K562 (cell line): ENCODE data around the gene EOLA1. TPM values are rescaled to one million over a fixed set of nuclear protein-coding genes. Genes with fewer than 3 reads are reported as not detected.
A peak's percentile ranks its signal among the peaks of the same experiment; 100 is the strongest.

Experiments used
- FOXK1 ChIP-seq: sonication (generic); formaldehyde crosslinking; IDR thresholded peaks from 2 replicates; pipeline ENCODE4 v1.8.0; 2022; ENCODE audit warnings: missing genetic modification reagents, mild to moderate bottlenecking, borderline replicate concordance
- GTF2A2 ChIP-seq: IDR thresholded peaks from 2 replicates; pipeline ENCODE4 v1.6.1; 2016; ENCODE audit warnings: mild to moderate bottlenecking, missing genetic modification characterization, missing compliant biosample characterization
- HMBOX1 ChIP-seq: sonication (generic); IDR thresholded peaks from 2 replicates; pipeline ENCODE4 v1.6.1; 2016
- KAT7 ChIP-seq: sonication (generic); formaldehyde crosslinking; IDR thresholded peaks from 2 replicates; pipeline ENCODE4 v1.8.0; 2022; ENCODE audit warnings: missing genetic modification reagents, mild to moderate bottlenecking, borderline replicate concordance
- NELFE ChIP-seq: IDR thresholded peaks from 2 replicates; pipeline ENCODE4 v1.6.1; 2011; ENCODE audit warnings: mild to moderate bottlenecking; ENCODE audit not compliant: insufficient read depth, insufficient read length
- RAD21 ChIP-seq, 2 experiments: fragments of 250-450 bp in 1 of 2; fragments of 450-650 bp in 1 of 2; sonication (Bioruptor Pico) in 1 of 2; formaldehyde crosslinking in 1 of 2; IDR thresholded peaks in 1 of 2; conservative IDR thresholded peaks in 1 of 2; 2 replicates each; pipeline versions ENCODE4 v1.4.0 to v1.8.0; 2020 to 2022; ENCODE audit warnings: mild to moderate bottlenecking in 2 of 2, moderate library complexity in 1 of 2
- SMARCC2 ChIP-seq: fragments of 450-650 bp; IDR thresholded peaks from 2 replicates; pipeline ENCODE4 v1.6.1; 2017; ENCODE audit warnings: antibody characterized with exemption, moderate library complexity, mild to moderate bottlenecking, low read depth
- SMC3 ChIP-seq: conservative IDR thresholded peaks from 2 replicates; pipeline ENCODE4 v1.6.1; 2011; ENCODE audit warnings: low read depth, low read length, improper control_type of control experiment; ENCODE audit not compliant: insufficient read depth
- SPI1 ChIP-seq: IDR thresholded peaks from 2 replicates; pipeline ENCODE4 v1.6.1; 2011; ENCODE audit warnings: low read depth, low read length, control low read depth, borderline replicate concordance
- SREBF2 ChIP-seq: sonication (generic); formaldehyde crosslinking; IDR thresholded peaks from 2 replicates; pipeline ENCODE4 v1.4.0; 2020; ENCODE audit warnings: mild to moderate bottlenecking, missing genetic modification reagents
- YY1 ChIP-seq, 3 experiments: IDR thresholded peaks; 2 replicates each; pipeline ENCODE4 v1.6.1; 2011; ENCODE audit warnings: low read length in 2 of 3, mild to moderate bottlenecking in 2 of 3, moderate library complexity in 2 of 3, borderline replicate concordance in 1 of 3, control low read depth in 1 of 3, low read depth in 1 of 3; ENCODE audit not compliant: insufficient read depth in 3 of 3, insufficient replicate concordance in 2 of 3, control insufficient read depth in 1 of 3, insufficient read length in 1 of 3; ENCODE audit errors: extremely low read depth in 1 of 3
- ZNF780A ChIP-seq: fragments of 250-450 bp; sonication (Bioruptor Pico); IDR thresholded peaks from 2 replicates; pipeline ENCODE4 v1.5.0; 2021; ENCODE audit warnings: mild to moderate bottlenecking
- polyA plus RNA-seq, 8 experiments: library from polyadenylated mRNA; depleted of rRNA in 4 of 8; stranded (reverse) in 5 of 8; unstranded in 3 of 8; fragments of >200 nt; fragmentation: Nextera tagmentation in 2 of 8; fragmentation: Illumina TruSeq in 1 of 8; extraction: Ambion mirVana in 2 of 8; extraction: Trizol in 1 of 8; gene quantifications; 2 replicates each; pipeline versions ENCODE4 v1.2.1 to v1.2.3, GENCODE V29; 2011 to 2014; ENCODE audit warnings: inconsistent platforms in 1 of 8, missing spikeins in 1 of 8
- total RNA-seq, 7 experiments: library from RNA; depleted of rRNA in 6 of 7; stranded (reverse); fragments of >200 nt in 6 of 7; fragmentation: Illumina TruSeq in 2 of 7; extraction: Trizol in 2 of 7; gene quantifications; 2 replicates each; pipeline versions ENCODE4 v1.2.1 to v1.2.3, GENCODE V29; 2011 to 2021; ENCODE audit warnings: low replicate concordance in 1 of 7
- TF ChIP-seq, protein P1 (sequence below), 3 experiments: IDR thresholded peaks in 2 of 3; conservative IDR thresholded peaks in 1 of 3; 2 replicates each; pipeline ENCODE4 v1.5.1; 2011 to 2012; ENCODE audit warnings: low read length in 3 of 3, mild to moderate bottlenecking in 3 of 3, control low read depth in 2 of 3, improper control_type of control experiment in 1 of 3, inconsistent platforms in 1 of 3, low read depth in 1 of 3, mixed read lengths in 1 of 3, moderate library complexity in 1 of 3; ENCODE audit not compliant: insufficient read depth in 2 of 3
- TF ChIP-seq, protein P2 (sequence below): fragments of 450-650 bp; formaldehyde crosslinking; IDR thresholded peaks from 2 replicates; pipeline ENCODE4 v1.4.0; 2022; ENCODE audit warnings: missing genetic modification characterization

Gene EOLA1
- total and polyA plus RNA-seq, 9 of the 15 experiments (the other 6 are each of a cell fraction or from before 2014, with no cell fraction given): 6.3 to 32.9 (median 18.2) TPM

- TF ChIP-seq HMBOX1 (no peak), YY1 (IDR thresholded peaks at IDR 0.05; ENCODE audit: borderline replicate concordance in 1 of 3, control insufficient read depth in 1 of 3, extremely low read depth in 1 of 3, insufficient read depth in 3 of 3, insufficient read length in 1 of 3, insufficient replicate concordance in 2 of 3, low read depth in 1 of 3, low read length in 2 of 3) (no peak), FOXK1 (CRISPR knock-in tag) (no peak), SREBF2 (CRISPR knock-in tag) (no peak), SPI1 (0 out of 2 replicates have a peak, but pooled peaks have one; percentile 15), NELFE (no peak), SMC3 (0 out of 2 replicates have a peak, but pooled peaks have one; percentile 5), RAD21 (CRISPR knock-in tag; conservative IDR thresholded peaks at IDR 0.05 in 1 of 2, IDR thresholded peaks at IDR 0.05 in 1 of 2) (peak in 1 of 2 experiments; percentile 52; a peak in 2 of 4 replicates), ZNF780A (CRISPR knock-in tag) (no peak), KAT7 (CRISPR knock-in tag) (no peak), SMARCC2 (no peak), GTF2A2 (tag) (no peak)
- TF ChIP-seq, protein P1, sequence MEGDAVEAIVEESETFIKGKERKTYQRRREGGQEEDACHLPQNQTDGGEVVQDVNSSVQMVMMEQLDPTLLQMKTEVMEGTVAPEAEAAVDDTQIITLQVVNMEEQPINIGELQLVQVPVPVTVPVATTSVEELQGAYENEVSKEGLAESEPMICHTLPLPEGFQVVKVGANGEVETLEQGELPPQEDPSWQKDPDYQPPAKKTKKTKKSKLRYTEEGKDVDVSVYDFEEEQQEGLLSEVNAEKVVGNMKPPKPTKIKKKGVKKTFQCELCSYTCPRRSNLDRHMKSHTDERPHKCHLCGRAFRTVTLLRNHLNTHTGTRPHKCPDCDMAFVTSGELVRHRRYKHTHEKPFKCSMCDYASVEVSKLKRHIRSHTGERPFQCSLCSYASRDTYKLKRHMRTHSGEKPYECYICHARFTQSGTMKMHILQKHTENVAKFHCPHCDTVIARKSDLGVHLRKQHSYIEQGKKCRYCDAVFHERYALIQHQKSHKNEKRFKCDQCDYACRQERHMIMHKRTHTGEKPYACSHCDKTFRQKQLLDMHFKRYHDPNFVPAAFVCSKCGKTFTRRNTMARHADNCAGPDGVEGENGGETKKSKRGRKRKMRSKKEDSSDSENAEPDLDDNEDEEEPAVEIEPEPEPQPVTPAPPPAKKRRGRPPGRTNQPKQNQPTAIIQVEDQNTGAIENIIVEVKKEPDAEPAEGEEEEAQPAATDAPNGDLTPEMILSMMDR (IDR thresholded peaks at IDR 0.05 in 2 of 3, conservative IDR thresholded peaks at IDR 0.05 in 1 of 3; ENCODE audit: insufficient read depth in 2 of 3, low read depth in 1 of 3, low read length in 3 of 3): peak; percentile 31 to 63 (median 61); a peak in 4 of 6 replicates
- TF ChIP-seq, protein P2, sequence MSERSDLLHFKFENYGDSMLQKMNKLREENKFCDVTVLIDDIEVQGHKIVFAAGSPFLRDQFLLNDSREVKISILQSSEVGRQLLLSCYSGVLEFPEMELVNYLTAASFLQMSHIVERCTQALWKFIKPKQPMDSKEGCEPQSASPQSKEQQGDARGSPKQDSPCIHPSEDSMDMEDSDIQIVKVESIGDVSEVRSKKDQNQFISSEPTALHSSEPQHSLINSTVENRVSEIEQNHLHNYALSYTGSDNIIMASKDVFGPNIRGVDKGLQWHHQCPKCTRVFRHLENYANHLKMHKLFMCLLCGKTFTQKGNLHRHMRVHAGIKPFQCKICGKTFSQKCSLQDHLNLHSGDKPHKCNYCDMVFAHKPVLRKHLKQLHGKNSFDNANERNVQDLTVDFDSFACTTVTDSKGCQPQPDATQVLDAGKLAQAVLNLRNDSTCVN: no peak
These were observed 46.9 kb upstream of the EOLA1 start (continued) for GRCh38 chrX:149493567-149494562.
